ENCODE data around the gene TMEM259. TPM values are rescaled to one million over a fixed set of nuclear protein-coding genes. Genes with fewer than 3 reads are reported as not detected.

The TMEM259 gene
- total and polyA plus RNA-seq, 9 of the 15 experiments (the other 6 are each of a cell fraction or from before 2014, with no cell fraction given), result 0.52 to 231 (median 63.6) TPM

- TF ChIP-seq TCF15 (CRISPR knock-in tag; IDR thresholded peaks at IDR 0.05) (no peak), DIDO1 (tag; IDR thresholded peaks at IDR 0.05; ENCODE audit: low read depth) (peak; percentile 75; the same call in 1 of the 2 replicates), ZNF384 (IDR thresholded peaks at IDR 0.05; ENCODE audit: low read depth, low read length) (no peak), MCM3 (IDR thresholded peaks at IDR 0.05) (no peak), ZNF280B (CRISPR knock-in tag; IDR thresholded peaks at IDR 0.05) (no peak), ETV5 (CRISPR knock-in tag; IDR thresholded peaks at IDR 0.05; ENCODE audit: low read depth) (peak; percentile 75), HES1 (IDR thresholded peaks at IDR 0.05; ENCODE audit: low read depth) (no peak), ZBTB11 (CRISPR knock-in tag; IDR thresholded peaks at IDR 0.05) (peak in 1 of 3 experiments; percentile 68; a peak in 1 of 6 replicates), RBFOX2 (IDR thresholded peaks at IDR 0.05; ENCODE audit: low read depth, low read length) (peak; percentile 96), NBN (IDR thresholded peaks at IDR 0.05; ENCODE audit: low read depth) (no peak), SMAD1 (IDR thresholded peaks at IDR 0.05; ENCODE audit: low read depth, low read length, partially characterized antibody) (no peak), BACH1 (tag; IDR thresholded peaks at IDR 0.05) (no peak), POLR2B (IDR thresholded peaks at IDR 0.05; ENCODE audit: low read depth, partially characterized antibody) (peak; percentile 35), SP1 (CRISPR knock-in tag; IDR thresholded peaks at IDR 0.05) (peak; percentile 93), ZNF212 (CRISPR knock-in tag; IDR thresholded peaks at IDR 0.05) (no peak), DLX4 (CRISPR knock-in tag; IDR thresholded peaks at IDR 0.05) (no peak), ELK3 (CRISPR knock-in tag; IDR thresholded peaks at IDR 0.05) (no peak)
These were observed 36.6 kb downstream of the TMEM259 start, which contains the start of gene WDR18 (continued) for GRCh38 chr19:984165-984967.
